Measurements from ENCODE around the gene HHATL. TPM values are rescaled to one million over a fixed set of nuclear protein-coding genes. Genes with fewer than 3 reads are reported as not detected.

The HHATL gene
- total and polyA plus RNA-seq, 2 of the 8 experiments (the other 6 are each of a cell fraction or from before 2014, with no cell fraction given) = 0.18 TPM; not detected in 1

- POLR2A ChIA-PET (ENCODE audit: partially characterized antibody) = no interaction called here
- no peaks in the 10 kb centered on the region for H3K79me2 ChIP-seq (ENCODE audit: control insufficient read depth in 1 of 2, insufficient read depth in 2 of 2, low read length in 2 of 2)
- no peaks in the 10 kb centered on the region for H3K9me3 ChIP-seq (ENCODE audit: insufficient read depth in 2 of 2, low read depth in 1 of 2, low read length in 1 of 2)
- H2BK15ac ChIP-seq (ENCODE audit: low read length) = no peak overlapping the region
- WGBS, 2 experiments (ENCODE audit: extremely low coverage in 1 of 2, insufficient coverage in 1 of 2, insufficient read length in 1 of 2, insufficient replicate concordance in 2 of 2, low coverage in 1 of 2, low lambda C conversion rate in 2 of 2, missing lambda C conversion rate in 1 of 2) = 88% methylated on average over 11 of the region's 11 CpGs; no CpG with 5 or more reads in 1 of the 2 experiments
- no peak overlapping the region for H2AK5ac ChIP-seq (ENCODE audit: low read depth, low read length)
- no peaks in the 10 kb centered on the region for H3K36me3 ChIP-seq (ENCODE audit: control insufficient read depth in 2 of 4, insufficient read depth in 4 of 4, low read length in 3 of 4)
- H2AFZ ChIP-seq (ENCODE audit: low read length) = no peak overlapping the region
- H4K8ac ChIP-seq (ENCODE audit: extremely low read depth, insufficient read depth, low read length) = no peak overlapping the region; the same call in 1 of the 2 replicates
- H3K4ac ChIP-seq (replicated peaks; ENCODE audit: insufficient read length, low read depth, low read length) = no peak overlapping the region
- no peak overlapping the region for H3K56ac ChIP-seq (replicated peaks; ENCODE audit: insufficient read length, low read depth, low read length)
- no peaks in the 10 kb centered on the region for H4K20me1 ChIP-seq (replicated peaks in 1 of 2; ENCODE audit: control insufficient read depth in 1 of 2, insufficient read depth in 2 of 2, low read length in 2 of 2)
- no peak overlapping the region for H3K27ac ChIP-seq (ENCODE audit: low read depth, low read length)
- H4K5ac ChIP-seq (ENCODE audit: insufficient read length, low read depth, low read length) = no peak overlapping the region
- no peak overlapping the region for H4K91ac ChIP-seq (replicated peaks; ENCODE audit: insufficient read length, low read length)
- H3K14ac ChIP-seq (ENCODE audit: insufficient read length) = no peak overlapping the region
- CTCF ChIA-PET (ENCODE audit: partially characterized antibody) = interaction anchor here (1.2 to 4.0 kb wide), 4 partner anchors 9 to 20 kb away, joined by 3 to 18 read pairs (median 7); no protein-coding TSS in a partner anchor
- no peak overlapping the region; the same call in 1 of the 2 replicates for H2BK12ac ChIP-seq (ENCODE audit: low read depth, low read length)
- H3K4me1 ChIP-seq (replicated peaks in 1 of 4; ENCODE audit: control insufficient read depth in 3 of 4, insufficient read depth in 4 of 4, low read length in 3 of 4) = peaks cover 0 to 26% (median 13%) of the 10 kb centered on the region in 4 experiments; a peak in 5 of 7 replicates
- H3K23me2 ChIP-seq (ENCODE audit: low read depth, low read length) = no peaks in the 10 kb centered on the region
- no peak overlapping the region for H2BK20ac ChIP-seq (ENCODE audit: low read length)
- TF ChIP-seq KDM1A (IDR thresholded peaks at IDR 0.05; ENCODE audit: borderline replicate concordance, low read length) (no peak), SP1 (IDR thresholded peaks at IDR 0.05; ENCODE audit: low read depth, low read length) (no peak), EZH2 (IDR thresholded peaks at IDR 0.05; ENCODE audit: low read depth, low read length, severe bottlenecking) (no peak), MAX (IDR thresholded peaks at IDR 0.05) (no peak), FOSL1 (IDR thresholded peaks at IDR 0.05; ENCODE audit: insufficient read depth, low read depth, low read length) (no peak), CTCF (IDR thresholded peaks at IDR 0.05; ENCODE audit: control extremely low read depth in 1 of 3, insufficient read depth in 1 of 3, low read depth in 1 of 3, low read length in 3 of 3) (no peak), TEAD4 (IDR thresholded peaks at IDR 0.05; ENCODE audit: low read depth, low read length) (no peak), ATF2 (IDR thresholded peaks at IDR 0.05; ENCODE audit: low read length) (no peak), SRF (IDR thresholded peaks at IDR 0.05; ENCODE audit: low read depth, low read length) (no peak)
- no peak overlapping the region for H3K4me2 ChIP-seq (ENCODE audit: insufficient read depth in 1 of 2, low read depth in 2 of 2, low read length in 2 of 2)
- H3K18ac ChIP-seq (ENCODE audit: extremely low read depth, low read length) = no peak overlapping the region
- H3K4me3 ChIP-seq (ENCODE audit: extremely low read depth in 1 of 4, insufficient read depth in 2 of 4, low read depth in 3 of 4, low read length in 4 of 4) = no peak overlapping the region
- no peaks in the 10 kb centered on the region for H3K79me1 ChIP-seq (ENCODE audit: low read depth, low read length)
- no peak overlapping the region for H2BK5ac ChIP-seq (ENCODE audit: low read depth, low read length)
- H3K27me3 ChIP-seq (replicated peaks in 1 of 4; ENCODE audit: control insufficient read depth in 3 of 4, extremely low read depth in 1 of 4, insufficient read depth in 3 of 4, low read length in 3 of 4) = no peaks in the 10 kb centered on the region
- no peak overlapping the region for H3K9ac ChIP-seq (replicated peaks in 1 of 4; ENCODE audit: extremely low read depth in 1 of 4, low read depth in 3 of 4, low read length in 3 of 4)
- no peak overlapping the region for H3K23ac ChIP-seq (ENCODE audit: insufficient read length)
- FAIRE-seq (no peak), DNase-seq (ENCODE audit: low read depth in 1 of 2, low spot score in 2 of 2) (peak in 1 of 2 experiments; percentile 28)
- H2BK120ac ChIP-seq (replicated peaks; ENCODE audit: low read depth, low read length) = no peak overlapping the region
Measured at GRCh38 chr3:42730294-42730693, 27.7 kb upstream of the HHATL start.
